Natural killer cell treated with Interleukin-12 subunit alpha and Interleukin-12 subunit beta and Interleukin-15 and Interleukin-18, amount 100 ng/mL, for 72 hours (primary cell): ENCODE results near the gene TYW1. TPM values are rescaled to one million over a fixed set of nuclear protein-coding genes. Genes with fewer than 3 reads are reported as not detected.
"Not testable (repeated sequence)": the region's sequence is repeated elsewhere in the genome, so short reads cannot be mapped to it uniquely, and the experiment has no call there.

Experiments
- ATAC-seq, 2 donors: fragments of 150-1000 bp; cut with Tn5 transposase in 1 of 2; sonication (Bioruptor Pico), chemical (Tn5 transposase) in 1 of 2; 2 replicates each; pipeline ENCODE4 v1.10.0; 2021
- DNase-seq: peaks from one replicate; pipeline ENCODE4 v3.0.0; 2022; ENCODE audit warnings: low spot score
- H3K27ac Mint-ChIP-seq, 2 donors: 1 replicate in 1 of 2; 2 replicates in 1 of 2; pipeline ENCODE4 v1.8.0; 2022; ENCODE audit warnings: mixed read lengths in 2 of 2, mild to moderate bottlenecking in 1 of 2, moderate library complexity in 1 of 2
- H3K27me3 Mint-ChIP-seq, 2 donors: 1 replicate in 1 of 2; 2 replicates in 1 of 2; pipeline ENCODE4 v1.8.0; 2022; ENCODE audit warnings: mixed read lengths in 2 of 2
- H3K36me3 Mint-ChIP-seq: one replicate; pipeline ENCODE4 v1.8.0; 2022; ENCODE audit warnings: mixed read lengths
- H3K4me1 Mint-ChIP-seq, 2 donors: 1 replicate in 1 of 2; 2 replicates in 1 of 2; pipeline ENCODE4 v1.8.0; 2022; ENCODE audit warnings: low read depth in 2 of 2, mixed read lengths in 2 of 2, mild to moderate bottlenecking in 1 of 2
- H3K4me3 Mint-ChIP-seq: one replicate; pipeline ENCODE4 v1.8.0; 2022; ENCODE audit warnings: mixed read lengths
- H3K9me3 Mint-ChIP-seq: 2 replicates; pipeline ENCODE4 v1.8.0; 2022; ENCODE audit warnings: mixed read lengths
- total RNA-seq, 2 donors: library from RNA; stranded (reverse); gene quantifications; one replicate each; pipeline ENCODE4 v1.2.3, GENCODE V29; 2022

Gene TYW1
- total RNA-seq, 2 donors from 2014 or later = 17.5 to 25.5 TPM

GRCh38 chr7:67189801-67190465 lies 193.3 kb downstream of the TYW1 start:
- peaks cover 27 to 29% of the 10 kb centered on the region in 2 donors for H3K4me1 Mint-ChIP-seq
- H3K4me3 Mint-ChIP-seq, H3K9me3 Mint-ChIP-seq, ATAC-seq, H3K36me3 Mint-ChIP-seq, H3K27me3 Mint-ChIP-seq, DNase-seq, H3K27ac Mint-ChIP-seq: not testable (repeated sequence)

GRCh38 chr7:67191002-67191720 lies 194.5 kb downstream of the TYW1 start:
- Mint-ChIP-seq H3K27ac (peak overlapping the region in 1 of 2 donors; percentile 65), H3K4me1 (peaks cover 23 to 25% of the 10 kb centered on the region in 2 donors), H3K4me3 (peak overlapping the region; percentile 44)
- ATAC-seq = peak in 1 of 2 donors; percentile 15
- H3K9me3 Mint-ChIP-seq, DNase-seq, H3K27me3 Mint-ChIP-seq, H3K36me3 Mint-ChIP-seq: not testable (repeated sequence)

DNA sequence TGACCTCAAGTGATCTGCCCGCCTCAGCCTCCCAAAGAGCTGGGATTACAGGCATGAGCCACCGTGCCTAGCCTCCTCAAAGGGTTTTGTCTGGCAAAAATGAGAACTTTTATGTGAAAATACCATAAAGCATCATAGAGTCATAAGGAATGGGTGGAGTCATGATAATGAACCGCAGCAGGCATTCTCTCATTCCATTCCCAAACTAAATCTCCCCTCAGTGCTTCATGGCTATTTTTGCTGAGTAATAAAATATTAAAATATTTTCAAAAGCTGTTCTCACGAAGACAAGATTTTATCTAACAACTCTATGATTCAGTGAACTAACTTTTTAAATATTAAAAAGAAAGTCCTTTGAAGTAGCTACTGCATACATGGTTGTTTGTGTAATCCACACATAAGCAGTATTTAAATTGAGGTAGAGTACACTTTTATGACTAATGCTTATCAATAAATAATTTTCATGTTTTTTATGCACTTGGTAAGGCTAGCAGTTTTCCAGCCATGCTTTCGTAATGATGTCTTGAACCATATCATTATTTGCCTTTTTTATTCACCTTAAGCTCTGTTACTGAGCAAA lies 195.6 kb downstream of the TYW1 start:
- H3K4me3 Mint-ChIP-seq, DNase-seq, H3K27me3 Mint-ChIP-seq, ATAC-seq, H3K27ac Mint-ChIP-seq, H3K9me3 Mint-ChIP-seq, H3K36me3 Mint-ChIP-seq: not testable (repeated sequence)
- H3K4me1 Mint-ChIP-seq = peaks cover 23 to 25% of the 10 kb centered on the region in 2 donors

- H3K4me3 Mint-ChIP-seq = peak overlapping the region; percentile 2
- not testable (repeated sequence) for H3K27me3 Mint-ChIP-seq, ATAC-seq, DNase-seq, H3K27ac Mint-ChIP-seq, H3K9me3 Mint-ChIP-seq, H3K36me3 Mint-ChIP-seq
- peaks cover 23 to 25% of the 10 kb centered on the region in 2 donors for H3K4me1 Mint-ChIP-seq
Measured at GRCh38 chr7:67192889-67193613, 196.4 kb downstream of the TYW1 start.

DNA sequence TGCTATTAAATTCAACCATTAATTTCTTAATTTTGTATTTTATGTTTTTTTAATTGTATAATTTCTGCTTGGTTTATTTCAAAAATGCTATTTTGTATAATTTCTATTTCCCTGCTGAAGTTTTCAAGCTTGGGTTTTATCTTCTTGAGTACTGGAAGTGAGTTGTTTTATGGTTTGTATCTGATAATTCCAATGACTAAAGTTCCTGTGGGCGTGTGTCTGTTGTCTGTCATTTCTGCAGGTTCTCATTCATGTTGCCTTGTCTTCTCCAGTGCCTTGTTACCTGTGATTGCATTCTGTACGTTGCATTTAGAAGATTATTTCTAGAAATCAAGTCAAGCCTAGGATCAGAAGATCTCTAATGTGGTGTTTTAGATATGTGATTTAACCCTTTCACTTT lies 199.5 kb downstream of the TYW1 start:
- Mint-ChIP-seq H3K36me3 (peaks cover 11% of the 10 kb centered on the region), H3K4me1 (peaks cover 13 to 16% of the 10 kb centered on the region in 2 donors)
- H3K27me3 Mint-ChIP-seq, H3K27ac Mint-ChIP-seq, DNase-seq, H3K9me3 Mint-ChIP-seq, ATAC-seq, H3K4me3 Mint-ChIP-seq: not testable (repeated sequence)

GRCh38 chr7:67198865-67199526 lies 202.4 kb downstream of the TYW1 start:
- not testable (repeated sequence) for H3K27ac Mint-ChIP-seq, DNase-seq, H3K4me1 Mint-ChIP-seq, ATAC-seq, H3K4me3 Mint-ChIP-seq, H3K9me3 Mint-ChIP-seq, H3K27me3 Mint-ChIP-seq
- H3K36me3 Mint-ChIP-seq = peaks cover 11% of the 10 kb centered on the region

GRCh38 chr7:67205772-67206171 lies 209.1 kb downstream of the TYW1 start:
- H3K36me3 Mint-ChIP-seq, H3K9me3 Mint-ChIP-seq, H3K27me3 Mint-ChIP-seq, DNase-seq, ATAC-seq, H3K4me3 Mint-ChIP-seq, H3K4me1 Mint-ChIP-seq, H3K27ac Mint-ChIP-seq: not testable (repeated sequence)

DNA sequence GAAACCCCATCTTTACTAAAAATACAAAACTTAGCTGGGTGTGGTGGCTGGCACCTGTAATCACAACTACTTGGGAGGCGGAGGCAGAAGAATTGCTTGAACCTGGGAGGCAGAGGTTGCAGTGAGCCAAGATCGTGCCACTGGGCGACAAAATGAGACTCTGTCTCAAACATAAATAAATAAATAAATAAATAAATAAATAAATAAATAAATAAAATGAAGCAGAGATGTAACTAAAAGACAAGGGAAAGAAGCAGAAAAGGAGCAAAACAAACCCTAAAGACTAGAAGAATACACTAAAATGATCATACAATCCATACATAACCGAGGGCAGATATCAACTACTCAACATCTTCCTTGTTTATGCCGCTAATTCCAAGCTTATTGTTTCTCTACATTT lies 209.8 kb downstream of the TYW1 start:
- peaks cover 8% of the 10 kb centered on the region for H3K36me3 Mint-ChIP-seq
- H3K9me3 Mint-ChIP-seq = no peaks in the 10 kb centered on the region
- ATAC-seq = no peak
- H3K4me1 Mint-ChIP-seq = peaks cover 2 to 5% of the 10 kb centered on the region in 2 donors
- H3K27ac Mint-ChIP-seq = no peak overlapping the region
- no peak overlapping the region for H3K4me3 Mint-ChIP-seq
- DNase-seq = no peak
- no peaks in the 10 kb centered on the region for H3K27me3 Mint-ChIP-seq

- H3K4me1 Mint-ChIP-seq, H3K27ac Mint-ChIP-seq, H3K36me3 Mint-ChIP-seq, H3K27me3 Mint-ChIP-seq, H3K4me3 Mint-ChIP-seq, DNase-seq, H3K9me3 Mint-ChIP-seq: not testable (repeated sequence)
- peak in 1 of 2 donors; percentile 52 for ATAC-seq
Measured at GRCh38 chr7:67208656-67209055, 212.0 kb downstream of the TYW1 start.

DNA sequence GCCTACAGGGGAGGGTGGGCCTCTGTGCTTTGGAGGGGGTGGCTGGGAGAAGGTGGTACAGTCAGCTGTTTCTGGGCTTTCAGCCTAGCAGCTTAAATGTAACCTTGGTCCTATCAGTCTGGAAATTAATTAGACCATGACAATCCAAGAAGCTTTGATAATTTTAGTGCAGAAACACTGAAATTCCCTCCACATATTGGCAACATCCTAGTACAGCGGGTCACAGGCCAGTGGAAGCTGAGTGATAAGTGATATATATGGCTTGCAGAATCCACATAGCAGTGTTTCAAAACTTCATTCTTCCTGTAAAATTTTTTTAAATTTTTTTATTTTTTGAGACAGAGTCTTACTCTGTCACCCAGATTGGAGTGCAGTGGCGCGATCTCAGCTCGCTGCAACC lies 212.6 kb downstream of the TYW1 start:
- Mint-ChIP-seq H3K9me3 (no peaks in the 10 kb centered on the region), H3K4me1 (peaks cover 2 to 5% of the 10 kb centered on the region in 2 donors), H3K36me3 (peaks cover 8% of the 10 kb centered on the region), H3K27me3 (no peaks in the 10 kb centered on the region), H3K4me3 (no peak overlapping the region), H3K27ac (no peak overlapping the region)
- ATAC-seq = no peak
- DNase-seq = no peak

- no peak for DNase-seq
- no peak overlapping the region for H3K4me3 Mint-ChIP-seq
Measured at GRCh38 chr7:67210567-67210966, 213.9 kb downstream of the TYW1 start.

DNA sequence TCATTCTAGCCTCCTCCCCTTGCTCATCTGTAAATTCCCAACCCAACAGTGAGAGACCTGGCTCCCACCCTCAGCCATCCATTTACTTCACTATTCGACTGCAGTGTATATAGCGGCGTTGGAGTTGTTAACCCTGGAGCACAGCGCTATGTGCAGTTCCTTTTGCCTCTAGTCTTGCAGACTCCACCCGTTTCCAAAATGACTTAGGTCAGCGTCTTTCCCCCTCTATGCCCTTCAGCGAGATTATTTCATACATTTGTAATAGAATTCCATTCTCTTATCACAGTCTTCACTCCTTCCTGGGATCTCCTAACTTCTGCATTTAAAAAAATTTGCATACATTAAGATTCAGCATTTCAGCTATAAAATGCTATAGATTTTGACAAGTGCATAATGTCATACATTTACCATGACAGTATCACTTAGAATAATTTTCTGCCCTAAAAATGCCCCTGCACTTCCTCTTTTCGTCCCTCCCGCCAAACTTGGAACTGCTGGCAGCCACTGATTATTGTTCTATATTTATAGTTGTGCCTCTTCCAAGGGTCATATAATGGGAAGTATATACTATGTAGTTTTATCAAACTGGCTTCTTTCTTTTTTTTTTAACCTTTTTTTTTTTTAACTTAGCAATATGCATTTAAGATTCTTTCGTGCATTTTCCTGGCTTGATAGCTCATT lies 215.2 kb downstream of the TYW1 start:
- H3K4me1 Mint-ChIP-seq, H3K36me3 Mint-ChIP-seq, DNase-seq, H3K27me3 Mint-ChIP-seq, H3K9me3 Mint-ChIP-seq, H3K27ac Mint-ChIP-seq, H3K4me3 Mint-ChIP-seq, ATAC-seq: not testable (repeated sequence)

More at GRCh38 chr7:67210567-67210966, 213.9 kb downstream of the TYW1 start:
- peaks cover 5% of the 10 kb centered on the region in 2 donors for H3K4me1 Mint-ChIP-seq
- ATAC-seq = no peak
- no peak overlapping the region for H3K27ac Mint-ChIP-seq
- H3K27me3 Mint-ChIP-seq = no peaks in the 10 kb centered on the region
- peaks cover 8% of the 10 kb centered on the region for H3K36me3 Mint-ChIP-seq
- no peaks in the 10 kb centered on the region for H3K9me3 Mint-ChIP-seq

GRCh38 chr7:67213038-67213437 lies 216.4 kb downstream of the TYW1 start:
- not testable (repeated sequence) for H3K27ac Mint-ChIP-seq, ATAC-seq, H3K27me3 Mint-ChIP-seq

More at GRCh38 chr7:67213038-67213437, 216.4 kb downstream of the TYW1 start:
- not testable (repeated sequence) for H3K4me1 Mint-ChIP-seq, H3K9me3 Mint-ChIP-seq, H3K4me3 Mint-ChIP-seq, H3K36me3 Mint-ChIP-seq, DNase-seq
